GM18505 (cell line): Measurements from ENCODE around the gene PTPA.

ENCODE experiments used
- ATAC-seq: cut with Tn5 transposase; IDR thresholded peaks from one replicate; pipeline ENCODE4 v1.9.1; 2021; ENCODE audit not compliant: unreplicated experiment
- POLR2A ChIP-seq: IDR thresholded peaks from 4 replicates; pipeline ENCODE4 v1.6.1; 2011; ENCODE audit warnings: borderline replicate concordance; ENCODE audit not compliant: insufficient read depth, insufficient read length; ENCODE audit errors: extremely low read depth

PTPA gene

DNA sequence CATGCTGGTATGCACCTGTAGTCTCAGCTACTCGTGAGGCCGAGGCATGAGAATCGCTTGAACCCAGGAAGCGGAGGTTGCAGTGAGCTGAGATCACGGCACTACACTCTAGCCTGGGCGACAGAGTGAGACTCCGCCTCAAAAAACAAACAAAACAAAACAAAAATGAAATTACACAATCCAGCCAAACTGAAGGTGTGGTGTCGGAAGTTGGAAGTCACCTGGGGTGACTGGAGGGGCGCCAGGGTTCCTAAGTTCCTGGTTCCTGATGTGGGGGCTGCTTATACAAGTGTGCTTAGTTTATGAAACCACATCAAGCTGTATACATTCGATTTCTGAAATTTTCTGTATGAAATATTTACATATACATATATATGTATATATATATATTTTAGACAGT lies 34.0 kb upstream of the PTPA start:
- ATAC-seq, result no peak
- TF ChIP-seq POLR2A, result no peak

DNA sequence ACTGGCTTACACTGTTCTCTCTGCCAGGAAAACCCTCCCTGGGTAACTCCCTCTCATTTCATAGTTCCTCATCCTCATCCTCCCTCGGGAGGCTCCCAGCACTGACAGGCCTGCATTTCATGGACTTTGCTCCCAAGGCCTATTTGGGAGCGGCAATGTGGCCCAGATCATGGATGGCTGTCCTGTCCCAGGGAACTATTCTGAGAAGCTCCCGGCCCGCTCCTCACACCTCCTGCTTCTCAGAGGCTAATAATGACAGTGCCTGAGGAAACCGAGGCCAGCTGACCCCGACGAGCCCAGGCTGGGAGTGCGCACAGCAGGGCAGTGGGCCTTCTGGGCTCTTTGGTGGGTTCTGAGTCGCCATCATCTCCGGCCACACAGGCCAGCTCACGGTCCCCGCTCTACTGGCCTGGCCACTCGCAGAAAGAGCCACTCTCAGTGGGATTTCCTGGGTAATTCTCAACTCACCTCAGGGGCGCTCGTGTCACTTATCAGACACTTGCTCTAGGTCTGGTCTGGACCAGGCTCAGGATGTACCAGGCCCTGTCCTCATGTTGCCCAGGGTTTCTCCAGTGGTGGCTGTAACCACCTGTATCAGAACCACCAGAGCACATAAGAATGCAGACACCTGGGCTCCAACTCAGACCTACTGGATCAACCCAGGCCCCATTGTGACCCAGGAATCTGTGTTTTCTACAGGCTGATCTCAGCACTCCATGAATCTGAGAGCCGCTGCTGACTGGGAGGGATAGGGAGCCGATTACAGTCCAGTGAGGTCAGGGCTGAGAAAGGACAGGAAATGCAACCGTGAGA lies 32.3 kb upstream of the PTPA start:
- no peak for ATAC-seq
- TF ChIP-seq POLR2A, result no peak

DNA sequence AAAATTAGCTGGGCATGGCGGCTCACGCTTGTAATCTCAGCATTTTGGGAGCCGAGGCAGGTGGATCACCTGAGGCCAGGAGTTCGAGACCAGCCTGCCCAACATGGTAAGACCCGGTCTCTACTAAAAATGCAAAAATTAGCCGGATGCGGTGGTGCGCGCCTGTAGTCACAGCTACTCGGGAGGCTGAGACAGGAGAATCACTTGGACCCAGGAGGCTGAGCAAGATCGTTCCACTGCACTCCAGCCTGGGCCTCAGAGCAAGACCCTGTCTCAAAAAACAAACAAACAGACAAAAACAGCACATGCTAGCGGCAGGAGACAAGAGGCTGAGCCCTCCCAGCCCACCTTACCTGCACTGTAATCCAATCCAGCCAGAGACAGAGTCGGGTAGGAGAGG lies 31.4 kb upstream of the PTPA start:
- TF ChIP-seq POLR2A, result no peak

DNA sequence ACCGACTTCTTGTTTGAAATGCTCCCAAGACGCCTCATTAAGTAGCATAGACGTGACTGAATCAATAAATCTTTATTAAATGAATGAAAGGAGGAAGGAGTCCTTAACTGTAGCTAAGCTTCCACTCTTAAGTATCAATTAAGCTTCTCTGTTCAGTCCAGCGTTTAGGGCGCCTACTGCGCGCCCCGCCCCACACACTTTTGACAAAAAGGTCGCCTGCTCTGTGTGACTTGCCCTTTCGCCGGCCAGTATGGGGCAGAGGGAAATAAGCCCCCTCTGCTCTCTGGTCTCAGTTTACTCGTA lies 31.0 kb upstream of the PTPA start:
- ATAC-seq, result no peak
- TF ChIP-seq POLR2A, result no peak

More for the DNA sequence above, 31.4 kb upstream of the PTPA start:
- no peak for ATAC-seq

DNA sequence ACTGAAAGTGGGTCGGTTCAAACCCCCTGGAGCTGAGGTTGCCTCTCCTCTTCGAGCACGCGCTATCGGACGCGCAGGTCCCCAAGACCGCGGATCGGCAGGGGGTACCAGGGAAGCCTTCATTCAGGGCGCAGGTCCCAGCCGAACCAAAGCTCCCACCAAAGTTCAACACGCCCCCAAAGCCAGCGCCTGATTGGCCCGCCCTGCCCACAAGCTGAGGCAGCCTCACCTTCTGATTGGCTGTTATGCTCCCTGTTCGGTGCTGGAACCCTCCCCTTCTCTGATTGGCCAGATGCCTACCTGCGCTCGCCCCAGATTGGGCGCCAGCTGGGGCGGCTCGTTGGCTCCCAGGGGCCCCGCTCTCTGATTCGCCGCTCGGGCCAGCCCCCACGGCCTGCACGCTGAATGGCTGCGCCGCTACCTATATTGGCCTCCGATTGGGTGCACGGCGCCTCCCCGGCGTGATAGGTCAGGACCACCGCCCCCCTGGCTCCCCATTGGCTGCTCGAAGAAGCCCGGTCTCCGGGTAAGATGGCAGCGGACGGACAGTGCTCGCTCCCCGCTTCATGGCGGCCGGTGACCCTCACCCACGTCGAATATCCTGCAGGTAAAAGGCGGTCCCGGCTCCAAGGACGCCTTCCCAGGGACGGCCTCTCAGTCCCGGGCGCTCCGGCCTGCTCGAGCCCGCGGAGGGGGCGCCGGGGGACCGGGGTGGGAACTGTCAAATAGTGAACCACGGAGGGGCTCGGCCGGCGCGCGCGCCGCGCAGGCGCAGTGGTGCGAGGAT lies 30.4 kb upstream of the PTPA start, which contains the start of gene DOLPP1:
Gene DOLPP1, plus strand, starts transcription at position 511 of the 787 bp plus-strand sequence. Its CDS starts 21 bp downstream, at position 532.
- peak; percentile 90 for ATAC-seq

DNA sequence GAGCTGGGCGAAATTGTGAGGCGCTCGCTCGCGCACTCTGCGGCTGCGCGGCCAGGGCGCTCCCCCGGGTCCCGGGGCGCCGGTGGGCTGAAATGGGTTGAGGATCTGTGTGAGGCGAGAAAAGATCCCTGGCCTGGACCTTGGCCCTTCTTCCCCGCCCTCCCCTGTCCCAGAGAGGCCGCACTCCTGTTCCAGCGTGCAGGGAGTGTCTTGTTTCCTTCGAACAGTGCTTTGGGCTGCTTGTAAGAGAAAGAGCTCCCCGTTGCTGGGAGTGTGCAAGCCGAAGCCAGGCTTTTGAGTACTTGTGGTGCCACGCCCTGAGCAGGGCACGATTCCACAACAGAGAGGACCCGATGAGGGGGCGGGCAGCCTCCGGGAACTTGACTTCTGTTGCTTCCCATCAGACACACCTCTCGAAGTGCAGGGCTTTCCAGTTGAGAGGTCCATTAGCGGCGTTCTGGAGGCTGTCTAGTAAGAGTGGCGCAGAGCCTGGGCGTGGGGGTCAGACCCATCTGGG lies 29.8 kb upstream of the PTPA start:
- ATAC-seq, result no peak
- TF ChIP-seq POLR2A, result peak; percentile 56

More for the DNA sequence above, 30.4 kb upstream of the PTPA start, which contains the start of gene DOLPP1:
- TF ChIP-seq POLR2A, result peak; percentile 85

DNA sequence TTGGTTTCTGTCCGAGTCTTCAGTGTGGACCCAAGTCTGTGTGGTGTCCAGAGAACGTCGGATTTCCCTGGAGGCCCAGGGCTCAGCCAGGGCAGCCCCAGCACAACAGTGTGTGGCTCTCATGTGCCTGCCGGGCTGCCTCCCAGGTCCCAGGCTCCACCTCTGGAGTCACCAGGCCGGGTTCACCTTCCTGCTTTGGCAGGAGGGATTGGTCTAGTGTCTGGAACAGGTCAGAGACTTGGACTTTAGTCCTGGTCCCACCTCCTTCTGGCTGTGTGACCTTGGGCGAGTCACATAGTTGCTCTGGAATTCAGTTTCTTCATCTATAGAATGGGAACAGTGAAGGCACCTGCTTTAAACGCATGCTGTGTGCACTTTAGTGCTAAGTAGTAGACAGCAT lies 27.1 kb upstream of the PTPA start:
- ATAC-seq, result no peak
- TF ChIP-seq POLR2A, result no peak

DNA sequence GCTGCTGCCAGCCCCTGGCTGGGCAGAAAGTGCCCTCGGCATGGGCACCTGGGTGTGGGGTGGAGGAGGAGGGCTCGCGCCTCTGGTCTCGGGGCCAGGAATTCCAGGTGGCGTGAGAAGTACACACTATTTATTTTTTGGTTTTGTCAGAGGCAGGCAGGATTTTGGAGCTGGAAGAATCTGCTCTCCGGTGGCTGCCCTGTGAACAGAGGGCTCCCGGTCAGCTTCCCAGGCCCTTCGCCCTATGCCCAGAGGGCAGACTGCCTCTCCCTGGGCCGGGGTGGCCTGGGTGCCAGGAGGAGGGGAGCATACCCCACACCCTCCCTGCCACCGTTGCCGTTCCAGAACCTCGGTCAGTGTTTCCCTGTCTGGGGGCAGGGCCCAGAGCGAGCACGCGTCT lies 22.0 kb upstream of the PTPA start:
- no peak for ATAC-seq
- no peak for TF ChIP-seq POLR2A

DNA sequence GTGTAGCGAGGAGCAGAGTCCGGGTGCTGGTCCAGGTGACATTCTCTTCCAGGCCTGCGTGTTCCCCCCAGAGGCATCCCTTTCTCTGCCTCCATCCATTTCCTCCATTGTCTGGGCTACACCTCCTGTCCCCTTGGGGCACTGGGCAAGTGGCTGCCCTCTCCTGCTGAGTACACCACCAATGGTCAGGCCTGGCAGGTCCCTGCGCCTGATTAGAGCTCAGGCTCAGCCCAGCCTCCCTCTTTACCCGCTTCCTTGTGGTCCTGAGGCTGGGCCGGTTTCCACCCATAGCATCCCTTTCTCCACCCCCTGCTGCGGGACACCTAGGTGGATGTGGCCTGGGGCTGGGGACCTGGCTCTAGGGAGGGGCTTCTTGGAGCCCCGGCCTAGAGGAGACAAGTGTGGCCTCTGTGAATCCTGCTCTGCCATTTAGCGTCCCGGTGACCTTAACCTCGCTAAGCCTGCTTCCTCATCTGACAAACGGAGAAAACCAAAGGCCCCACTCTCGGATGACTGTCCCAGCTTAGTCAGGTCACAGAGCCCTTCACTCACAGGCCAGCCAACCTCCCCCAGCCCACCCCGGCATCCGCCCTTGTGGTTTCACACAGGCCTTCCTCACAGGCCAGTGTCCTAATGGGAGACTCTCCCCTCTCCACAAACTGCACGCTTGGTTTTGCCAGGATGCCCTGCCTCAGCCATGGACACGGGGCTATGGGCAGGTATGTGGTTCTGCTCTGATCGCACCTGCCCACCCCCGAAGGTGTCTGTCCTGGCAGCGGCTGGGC lies 17.4 kb upstream of the PTPA start:
- ATAC-seq, result no peak
- no peak for TF ChIP-seq POLR2A

DNA sequence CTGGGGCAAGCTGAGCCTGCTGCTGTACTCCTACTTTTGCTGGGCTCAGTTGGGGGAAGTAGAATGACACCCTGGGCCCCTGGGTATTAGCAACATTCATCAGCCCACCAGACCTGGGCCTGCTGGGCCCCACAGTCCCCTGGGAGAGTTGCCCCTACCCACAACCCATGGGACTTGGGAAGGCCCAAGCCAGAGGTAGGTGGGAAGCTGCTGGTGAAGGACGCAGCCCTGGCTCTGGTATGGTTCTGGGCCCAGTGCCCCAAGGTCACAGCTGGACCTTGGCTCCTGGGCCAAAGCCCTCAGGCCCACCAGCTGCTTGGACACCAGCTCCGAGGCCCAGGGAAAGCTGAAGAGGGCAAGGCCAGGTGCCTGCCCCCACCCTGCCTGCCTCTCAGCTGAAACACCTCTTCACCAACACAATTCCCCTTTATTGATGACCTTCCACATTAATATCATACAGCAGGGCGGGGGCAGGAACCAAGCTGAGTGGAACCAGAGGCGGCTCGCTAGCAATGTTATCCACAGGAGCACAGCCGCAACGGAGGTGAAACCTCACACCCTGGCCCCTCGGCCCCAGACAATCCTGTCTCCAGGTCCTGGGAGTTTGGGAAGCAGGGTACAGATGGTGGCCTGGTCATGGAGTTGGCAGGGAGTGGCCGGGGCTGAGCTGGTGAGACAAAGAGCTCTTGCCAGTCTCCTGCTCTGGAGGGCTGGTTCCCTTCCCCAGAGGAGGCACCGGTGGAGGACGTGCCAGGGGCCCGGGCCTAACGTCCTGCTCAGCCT lies 16.6 kb upstream of the PTPA start:
- no peak for ATAC-seq
- TF ChIP-seq POLR2A, result no peak

DNA sequence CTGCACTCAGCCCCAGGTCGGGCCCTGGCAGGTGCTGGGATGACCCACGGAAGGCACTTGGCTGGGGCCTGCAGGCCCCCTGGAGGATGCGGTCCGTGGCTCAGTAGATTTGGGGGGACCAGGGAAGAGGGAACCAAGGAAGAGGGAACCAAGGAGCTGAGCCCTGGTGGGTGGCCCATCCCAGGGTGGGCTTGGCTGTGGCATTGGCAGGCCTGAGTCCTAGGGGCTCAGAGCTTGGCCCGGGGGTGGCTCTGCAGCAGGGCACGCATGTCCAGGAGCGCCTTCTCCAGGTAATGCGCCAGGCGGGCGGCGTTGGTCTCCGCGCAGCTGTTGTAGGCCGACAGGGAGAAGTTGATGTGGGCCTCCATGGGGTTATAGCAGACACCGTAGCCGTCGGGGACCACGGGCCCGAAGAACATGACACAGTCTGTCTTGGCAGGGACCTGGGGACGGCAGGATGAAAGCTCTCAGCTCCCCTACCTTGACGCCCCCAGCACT lies 16.0 kb upstream of the PTPA start:
- TF ChIP-seq POLR2A, result no peak
- no peak for ATAC-seq

DNA sequence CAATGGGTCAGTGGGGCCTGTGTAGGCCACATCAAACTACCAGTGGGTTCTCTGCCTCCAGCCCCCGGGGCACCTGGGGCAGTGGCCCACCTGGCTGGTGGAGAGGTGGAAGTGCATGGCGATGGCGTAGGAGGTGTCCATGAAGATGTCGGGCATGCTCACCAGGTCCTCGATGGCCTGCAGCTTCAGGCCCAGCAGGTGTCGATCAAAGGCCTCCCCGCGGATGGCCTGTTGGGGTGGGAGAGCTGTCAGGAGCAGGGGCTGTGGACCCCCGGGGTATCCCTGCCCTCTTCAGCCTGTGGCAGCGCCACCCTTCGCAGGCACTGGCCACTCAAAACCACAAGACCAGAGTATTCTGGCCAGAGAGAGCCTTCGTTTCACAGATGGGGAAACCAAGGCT lies 15.3 kb upstream of the PTPA start:
- TF ChIP-seq POLR2A, result no peak
- ATAC-seq, result no peak
